ENCODE data around the gene ABHD14A. TPM values are rescaled to one million over a fixed set of nuclear protein-coding genes. Genes with fewer than 3 reads are reported as not detected.

Gene ABHD14A
- total RNA-seq, 4 donors from 2014 or later = 3.9 to 11.6 (median 7.7) TPM

DNA sequence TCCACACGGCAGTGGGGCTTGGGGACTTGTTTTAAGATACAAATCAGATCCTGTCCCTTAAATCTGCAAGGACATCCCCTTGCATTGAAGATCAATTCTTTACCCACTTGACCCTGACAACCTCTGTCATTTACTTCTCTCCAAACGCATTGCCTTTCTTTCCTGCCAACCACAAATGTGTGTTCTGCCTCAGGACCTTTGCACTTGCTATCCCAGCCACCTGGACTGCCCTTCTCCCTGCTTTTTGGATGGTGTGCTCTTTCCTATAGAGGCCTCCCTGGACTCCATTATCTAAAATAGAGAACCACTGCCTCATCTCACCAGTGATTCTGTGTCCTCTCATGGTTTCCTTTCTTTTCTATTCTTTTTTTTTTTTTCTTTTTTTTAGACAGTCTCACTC is 22.3 kb downstream of the ABHD14A start:
- no peaks in the 10 kb centered on the region for H3K27me3 ChIP-seq
- H3K36me3 ChIP-seq = peaks cover 0 to 25% (median 0%) of the 10 kb centered on the region in 3 donors
- H3K27ac ChIP-seq = no peak overlapping the region
- no peak overlapping the region for H3K4me3 ChIP-seq
- H3K9me3 ChIP-seq = no peaks in the 10 kb centered on the region
- TF ChIP-seq, protein P1, sequence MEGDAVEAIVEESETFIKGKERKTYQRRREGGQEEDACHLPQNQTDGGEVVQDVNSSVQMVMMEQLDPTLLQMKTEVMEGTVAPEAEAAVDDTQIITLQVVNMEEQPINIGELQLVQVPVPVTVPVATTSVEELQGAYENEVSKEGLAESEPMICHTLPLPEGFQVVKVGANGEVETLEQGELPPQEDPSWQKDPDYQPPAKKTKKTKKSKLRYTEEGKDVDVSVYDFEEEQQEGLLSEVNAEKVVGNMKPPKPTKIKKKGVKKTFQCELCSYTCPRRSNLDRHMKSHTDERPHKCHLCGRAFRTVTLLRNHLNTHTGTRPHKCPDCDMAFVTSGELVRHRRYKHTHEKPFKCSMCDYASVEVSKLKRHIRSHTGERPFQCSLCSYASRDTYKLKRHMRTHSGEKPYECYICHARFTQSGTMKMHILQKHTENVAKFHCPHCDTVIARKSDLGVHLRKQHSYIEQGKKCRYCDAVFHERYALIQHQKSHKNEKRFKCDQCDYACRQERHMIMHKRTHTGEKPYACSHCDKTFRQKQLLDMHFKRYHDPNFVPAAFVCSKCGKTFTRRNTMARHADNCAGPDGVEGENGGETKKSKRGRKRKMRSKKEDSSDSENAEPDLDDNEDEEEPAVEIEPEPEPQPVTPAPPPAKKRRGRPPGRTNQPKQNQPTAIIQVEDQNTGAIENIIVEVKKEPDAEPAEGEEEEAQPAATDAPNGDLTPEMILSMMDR (IDR thresholded peaks at IDR 0.05) = no peak
- no peak for TF ChIP-seq POLR2A (IDR thresholded peaks at IDR 0.05)
- H3K4me1 ChIP-seq = peaks cover 0 to 17% (median 6%) of the 10 kb centered on the region in 4 donors
- DNase-seq = no peak

DNA sequence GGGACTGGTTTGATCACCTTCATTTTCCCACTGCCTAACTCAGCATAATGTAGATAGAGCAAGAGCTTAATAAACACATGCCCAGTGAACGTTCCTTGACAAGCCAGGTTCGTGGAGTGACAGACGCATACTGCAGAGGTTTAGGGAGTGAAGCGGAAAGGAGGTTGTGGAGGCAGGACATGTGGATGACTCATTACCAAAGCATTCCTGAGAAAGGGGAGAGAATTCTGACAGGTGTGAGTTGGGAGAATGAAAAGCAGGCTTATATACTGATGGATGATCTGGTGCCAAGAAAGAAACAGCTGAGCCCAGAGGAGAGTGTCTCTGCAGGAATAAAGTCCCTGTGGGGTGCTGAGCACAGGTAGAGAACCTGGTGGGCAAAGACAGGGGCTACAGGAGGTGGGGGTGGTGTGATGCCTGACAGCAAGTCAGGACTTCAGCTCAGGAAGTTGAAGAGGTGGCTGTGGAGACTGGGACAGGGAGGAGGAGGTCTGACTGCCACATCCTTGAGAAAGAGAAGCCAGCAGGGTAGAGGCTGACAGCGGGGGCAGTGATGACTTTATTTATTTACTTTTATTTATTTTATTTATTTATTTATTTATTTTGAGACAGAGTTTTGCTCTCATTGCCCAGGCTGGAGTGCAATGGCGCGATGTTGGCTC is 23.2 kb downstream of the ABHD14A start:
- Histone ChIP-seq H3K4me1 (peaks cover 0 to 17% (median 6%) of the 10 kb centered on the region in 4 donors), H3K27me3 (no peaks in the 10 kb centered on the region), H3K4me3 (no peak overlapping the region), H3K36me3 (peaks cover 0 to 16% (median 0%) of the 10 kb centered on the region in 3 donors), H3K27ac (no peak overlapping the region), H3K9me3 (no peaks in the 10 kb centered on the region)
- DNase-seq = no peak
- TF ChIP-seq, protein P1 (IDR thresholded peaks at IDR 0.05) = no peak
- no peak for TF ChIP-seq POLR2A (IDR thresholded peaks at IDR 0.05)

DNA sequence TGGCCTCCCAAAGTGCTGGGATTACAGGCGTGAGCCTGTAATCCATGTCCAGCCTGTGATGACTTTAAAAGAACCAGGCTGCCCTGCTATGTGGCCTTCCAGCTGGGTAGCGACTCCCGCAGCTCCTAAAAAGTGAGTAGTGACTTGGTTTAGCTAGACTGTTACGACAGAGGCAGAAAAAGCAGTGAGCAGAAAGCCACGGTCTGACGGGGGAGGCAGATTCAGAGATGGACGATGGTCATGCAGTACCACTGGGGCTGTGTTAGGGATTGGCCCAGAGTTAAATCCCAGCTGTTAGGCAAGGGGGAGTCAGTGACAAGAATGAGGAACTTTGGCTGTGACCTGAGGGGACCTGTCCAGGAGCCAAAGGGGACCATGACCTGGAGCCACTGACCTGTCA is 23.9 kb downstream of the ABHD14A start:
- no peak for DNase-seq
- Histone ChIP-seq H3K27me3 (no peaks in the 10 kb centered on the region), H3K27ac (no peak overlapping the region), H3K4me1 (peaks cover 0 to 17% (median 6%) of the 10 kb centered on the region in 4 donors), H3K4me3 (no peak overlapping the region), H3K36me3 (peaks cover 0 to 9% (median 0%) of the 10 kb centered on the region in 3 donors), H3K9me3 (no peaks in the 10 kb centered on the region)
- TF ChIP-seq, protein P1 (IDR thresholded peaks at IDR 0.05) = no peak
- TF ChIP-seq POLR2A (IDR thresholded peaks at IDR 0.05) = no peak

DNA sequence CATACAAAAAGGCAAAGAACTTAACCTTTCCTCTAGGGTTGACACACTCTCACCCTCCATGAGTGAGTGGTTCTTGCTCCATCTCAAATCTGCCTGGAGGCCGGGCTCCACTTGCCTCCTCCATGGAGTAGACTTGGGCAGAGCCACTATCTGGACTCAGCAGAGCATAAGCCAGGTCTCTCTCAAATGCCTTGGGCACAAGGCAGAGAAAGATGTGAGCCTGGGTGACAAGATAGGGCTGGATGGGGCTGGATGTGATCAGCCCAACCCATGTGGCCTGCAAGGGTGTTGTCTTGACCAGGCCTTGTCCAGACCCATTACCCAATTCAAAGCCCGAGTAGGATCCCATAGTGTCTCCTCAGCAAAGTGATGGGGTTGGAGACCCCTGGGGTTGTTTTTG is 25.0 kb downstream of the ABHD14A start:
- H3K9me3 ChIP-seq = no peaks in the 10 kb centered on the region
- TF ChIP-seq, protein P1 (IDR thresholded peaks at IDR 0.05) = no peak
- no peak for TF ChIP-seq POLR2A (IDR thresholded peaks at IDR 0.05)
- no peaks in the 10 kb centered on the region for H3K36me3 ChIP-seq
- no peak overlapping the region for H3K4me3 ChIP-seq
- no peaks in the 10 kb centered on the region for H3K27me3 ChIP-seq
- peaks cover 0 to 8% (median 4%) of the 10 kb centered on the region in 4 donors for H3K4me1 ChIP-seq
- no peak overlapping the region for H3K27ac ChIP-seq
- no peak for DNase-seq

DNA sequence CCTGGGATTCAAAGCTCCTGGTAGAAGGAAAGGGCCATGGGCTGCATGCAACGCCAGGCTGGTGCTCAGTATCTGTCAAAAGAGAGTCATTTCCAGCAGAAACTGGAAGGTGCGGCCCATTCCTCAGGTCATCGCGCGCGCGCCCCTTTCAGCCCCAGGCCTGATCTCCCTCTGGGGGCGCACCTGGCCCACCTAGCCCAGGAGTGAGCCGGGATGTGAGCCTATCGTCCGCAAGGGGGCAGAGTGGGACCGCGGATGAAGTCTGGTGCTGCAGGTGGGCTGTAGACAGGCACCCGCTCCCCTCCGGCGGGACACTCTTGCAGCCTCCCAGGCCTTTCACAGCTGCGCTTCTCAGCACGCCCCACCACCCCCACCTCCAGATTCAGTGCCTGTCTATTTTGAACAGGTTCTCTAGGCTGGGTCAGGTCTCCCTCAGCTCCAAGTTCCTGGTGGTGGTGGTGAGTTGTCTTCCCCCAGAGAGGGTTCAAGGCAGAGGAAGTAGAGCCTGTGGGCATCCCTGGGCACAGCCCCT is 26.6 kb downstream of the ABHD14A start:
- no peaks in the 10 kb centered on the region for H3K9me3 ChIP-seq
- DNase-seq = peak; percentile 84 to 92 (median 85)
- TF ChIP-seq, protein P1 (IDR thresholded peaks at IDR 0.05) = peak; percentile 85 to 94 (median 91)
- TF ChIP-seq POLR2A (IDR thresholded peaks at IDR 0.05) = no peak

More for the DNA sequence above, 26.6 kb downstream of the ABHD14A start:
- peaks cover 0 to 18% (median 3%) of the 10 kb centered on the region in 4 donors for H3K4me1 ChIP-seq
- no peak overlapping the region for H3K4me3 ChIP-seq
- no peak overlapping the region for H3K27ac ChIP-seq
- no peaks in the 10 kb centered on the region for H3K27me3 ChIP-seq
- no peaks in the 10 kb centered on the region for H3K36me3 ChIP-seq

Data from Peyer's patch (tissue), 4 donors.